HUES48 (cell line): ENCODE results near the gene PDCD1.
"Not testable (repeated sequence)": the region's sequence is repeated elsewhere in the genome, so short reads cannot be mapped to it uniquely, and the experiment has no call there.

Experiments used
- H3K27ac ChIP-seq: one replicate; pipeline ENCODE4 v1.7.0; 2013; ENCODE audit warnings: low read depth, low read length, inconsistent platforms
- H3K27me3 ChIP-seq: 2 replicates; pipeline ENCODE4 v1.6.1; 2013; ENCODE audit warnings: mild to moderate bottlenecking, low read length; ENCODE audit not compliant: control insufficient read depth, insufficient read depth
- H3K36me3 ChIP-seq: 2 replicates; pipeline ENCODE4 v1.6.1; 2013; ENCODE audit warnings: low read length; ENCODE audit not compliant: control insufficient read depth, insufficient read depth
- H3K4me1 ChIP-seq: 2 replicates; pipeline ENCODE4 v1.6.1; 2013; ENCODE audit warnings: mild to moderate bottlenecking, low read length; ENCODE audit not compliant: control insufficient read depth, insufficient read depth
- H3K4me3 ChIP-seq: 2 replicates; pipeline ENCODE4 v1.5.1; 2013; ENCODE audit warnings: mild to moderate bottlenecking, low read depth, low read length
- H3K9ac ChIP-seq: 2 replicates; pipeline ENCODE4 v1.6.1; 2013; ENCODE audit warnings: mild to moderate bottlenecking, low read depth, low read length, moderate library complexity
- H3K9me3 ChIP-seq: 2 replicates; pipeline ENCODE4 v1.6.1; 2013; ENCODE audit warnings: low read length; ENCODE audit not compliant: control insufficient read depth, insufficient read depth

Gene PDCD1

GRCh38 chr2:241804326-241805229, 54.1 kb downstream of the PDCD1 start:
- H3K4me1 ChIP-seq, result peaks cover 11% of the 10 kb centered on the region
- H3K36me3 ChIP-seq, result no peaks in the 10 kb centered on the region
- H3K9ac ChIP-seq, result no peak overlapping the region
- H3K27me3 ChIP-seq, result peaks cover 24% of the 10 kb centered on the region
- H3K27ac ChIP-seq, result no peak overlapping the region
- H3K9me3 ChIP-seq, result no peaks in the 10 kb centered on the region
- H3K4me3 ChIP-seq, result no peak overlapping the region

DNA sequence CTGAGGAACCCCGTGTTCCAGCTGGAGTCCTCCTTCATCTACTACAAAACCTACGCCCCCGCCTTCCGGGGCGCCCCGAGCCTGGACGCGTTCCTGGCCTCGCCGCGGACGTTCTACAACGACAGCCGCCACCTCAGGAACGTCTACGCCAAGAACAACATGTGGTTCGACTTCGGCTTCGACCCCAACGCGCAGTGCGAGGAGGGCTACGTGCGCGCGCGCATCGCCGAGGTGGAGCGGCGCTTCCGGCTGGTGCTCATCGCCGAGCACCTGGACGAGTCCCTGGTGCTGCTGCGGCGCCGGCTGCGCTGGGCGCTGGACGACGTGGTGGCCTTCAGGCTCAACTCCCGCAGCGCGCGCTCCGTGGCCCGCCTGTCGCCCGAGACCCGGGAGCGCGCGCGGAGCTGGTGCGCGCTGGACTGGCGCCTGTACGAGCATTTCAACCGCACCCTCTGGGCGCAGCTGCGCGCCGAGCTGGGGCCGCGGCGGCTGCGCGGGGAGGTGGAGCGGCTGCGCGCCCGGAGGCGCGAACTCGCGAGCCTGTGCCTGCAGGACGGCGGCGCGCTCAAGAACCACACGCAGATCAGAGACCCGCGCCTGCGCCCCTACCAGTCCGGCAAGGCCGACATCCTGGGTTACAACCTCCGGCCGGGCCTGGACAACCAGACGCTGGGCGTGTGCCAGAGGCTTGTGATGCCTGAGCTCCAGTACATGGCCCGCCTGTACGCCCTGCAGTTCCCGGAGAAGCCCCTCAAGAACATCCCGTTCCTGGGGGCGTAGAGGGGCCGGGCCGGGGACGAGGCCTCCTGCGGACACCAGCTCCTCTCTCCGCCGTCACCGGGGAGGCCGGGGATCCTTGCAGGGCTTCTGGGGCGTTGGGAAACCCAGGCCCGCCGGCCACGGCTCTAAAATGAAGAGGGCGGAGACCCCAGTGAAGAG, 55.0 kb downstream of the PDCD1 start:
- H3K9me3 ChIP-seq, result no peaks in the 10 kb centered on the region
- peaks cover 24% of the 10 kb centered on the region for H3K27me3 ChIP-seq
- no peak overlapping the region for H3K9ac ChIP-seq
- no peaks in the 10 kb centered on the region for H3K36me3 ChIP-seq
- peaks cover 11% of the 10 kb centered on the region for H3K4me1 ChIP-seq
- no peak overlapping the region for H3K27ac ChIP-seq
- H3K4me3 ChIP-seq, result peak overlapping the region; percentile 54

DNA sequence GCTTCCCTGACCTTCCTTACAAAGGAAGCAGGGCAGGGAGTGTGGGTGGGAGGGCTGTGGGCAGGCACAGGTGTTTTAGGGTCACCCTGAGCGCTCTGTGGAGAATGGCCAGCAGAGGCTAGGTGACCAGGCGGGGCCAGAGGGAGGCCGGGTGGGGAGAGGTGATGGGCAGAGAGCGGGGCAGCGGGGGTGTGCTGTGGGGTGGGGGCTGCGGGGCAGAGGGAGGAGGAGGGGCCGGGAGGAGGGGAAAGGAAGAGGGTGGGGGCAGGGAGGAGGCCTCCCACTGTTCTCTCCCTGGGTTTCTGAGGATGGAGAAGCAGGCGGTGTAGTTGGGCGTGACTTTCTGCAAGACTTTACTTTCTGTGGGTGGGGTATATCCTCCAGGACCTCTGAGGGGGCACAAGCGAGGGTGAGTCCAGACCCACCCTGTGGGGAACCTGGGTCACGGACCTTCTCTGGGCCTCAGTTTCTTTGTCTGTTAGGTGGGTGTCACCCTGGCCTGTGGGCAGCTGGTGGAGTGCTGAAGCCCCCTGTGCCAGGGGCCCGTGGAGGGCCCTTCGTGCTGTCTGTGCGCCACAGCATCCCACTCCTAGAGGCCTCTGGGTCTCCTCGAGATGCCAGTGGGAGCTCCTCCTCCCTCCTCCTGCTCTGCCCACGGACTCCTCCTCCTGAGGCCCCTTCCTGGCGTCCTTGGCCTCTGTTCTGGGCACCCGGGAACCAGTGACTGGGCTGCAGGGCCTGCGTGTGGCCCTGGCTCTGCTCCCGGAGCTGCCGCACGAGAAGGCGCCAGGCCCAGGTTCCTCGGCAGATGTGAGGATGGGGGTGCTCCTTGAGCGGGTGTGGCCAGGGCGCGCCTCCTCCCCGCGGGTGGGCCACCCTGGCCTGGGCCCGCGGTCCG, 56.0 kb downstream of the PDCD1 start:
- H3K9me3 ChIP-seq, result no peaks in the 10 kb centered on the region
- peaks cover 24% of the 10 kb centered on the region for H3K27me3 ChIP-seq
- no peak overlapping the region for H3K27ac ChIP-seq
- H3K36me3 ChIP-seq, result no peaks in the 10 kb centered on the region
- no peak overlapping the region for H3K9ac ChIP-seq
- no peak overlapping the region; the same call in 1 of the 2 replicates for H3K4me3 ChIP-seq
- peaks cover 11% of the 10 kb centered on the region for H3K4me1 ChIP-seq

DNA sequence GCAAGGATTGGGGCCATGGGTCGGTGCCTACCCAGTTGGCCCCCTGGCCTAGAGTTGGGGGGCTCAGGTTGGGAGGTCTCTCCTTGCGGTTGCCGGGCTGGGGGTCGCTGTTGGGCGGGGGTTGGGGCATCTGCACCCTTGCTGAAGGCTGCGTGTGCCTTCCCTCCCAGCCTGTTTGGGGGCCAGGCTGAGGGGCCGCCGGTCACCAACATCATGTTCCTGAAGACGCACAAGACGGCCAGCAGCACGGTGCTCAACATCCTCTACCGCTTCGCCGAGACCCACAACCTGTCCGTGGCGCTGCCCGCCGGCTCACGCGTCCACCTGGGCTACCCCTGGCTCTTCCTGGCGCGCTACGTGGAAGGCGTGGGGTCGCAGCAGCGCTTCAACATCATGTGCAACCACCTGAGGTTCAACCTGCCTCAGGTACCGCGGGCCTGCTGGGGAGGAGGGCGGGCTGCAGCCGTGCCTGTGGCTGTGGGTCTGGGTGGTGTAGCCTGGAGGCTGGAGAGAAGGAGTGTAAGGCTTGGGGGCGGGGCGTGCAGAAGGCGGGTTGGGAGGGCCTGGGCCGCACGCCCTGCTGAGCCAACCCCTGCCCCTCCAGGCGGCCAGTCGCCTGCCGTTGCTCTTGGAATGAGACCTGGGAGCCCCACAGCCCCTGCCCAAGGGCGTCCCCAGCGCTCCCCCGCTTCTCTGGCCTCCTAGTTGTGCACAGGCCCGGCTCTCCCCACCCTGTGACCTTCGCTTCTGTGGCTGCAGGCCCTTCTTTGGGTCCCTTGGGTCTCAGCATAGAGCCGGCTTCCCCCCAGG, 56.9 kb downstream of the PDCD1 start:
- no peak overlapping the region for H3K9ac ChIP-seq
- H3K4me3 ChIP-seq, result no peak overlapping the region

DNA sequence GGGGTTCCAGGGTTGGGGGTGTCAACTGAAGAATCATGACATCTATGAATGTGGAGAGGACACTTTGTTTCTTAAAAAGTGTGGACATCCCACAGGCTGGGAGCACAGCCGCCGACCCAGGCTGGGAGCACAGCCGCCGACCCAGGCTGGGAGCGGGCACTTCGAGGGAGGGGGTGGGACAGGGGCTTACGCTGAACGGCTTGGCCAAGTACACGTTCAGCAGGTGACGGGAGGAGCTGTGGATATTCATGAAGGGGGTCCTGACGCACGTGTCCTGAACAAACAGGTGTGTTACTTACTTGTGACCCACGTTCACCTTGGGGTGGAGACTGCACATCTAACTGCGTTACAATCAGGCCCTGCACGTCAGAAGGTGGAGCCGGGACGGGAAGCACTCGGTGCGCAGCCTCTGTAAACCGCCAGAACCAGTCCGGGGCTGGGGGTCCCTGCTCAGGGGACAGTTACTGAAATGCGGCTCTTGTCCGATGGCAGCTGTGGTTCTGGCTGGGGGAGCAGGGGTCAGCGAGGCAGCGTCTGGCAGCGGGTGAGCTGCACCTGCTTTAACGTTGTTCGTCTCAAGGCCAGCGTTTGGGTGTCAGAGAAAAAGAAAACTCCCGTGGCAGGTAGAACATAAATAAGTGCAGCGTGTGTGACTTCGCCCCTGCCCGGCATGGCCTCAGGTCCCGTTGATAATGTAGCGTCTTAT, 58.3 kb downstream of the PDCD1 start:
- H3K27ac ChIP-seq, H3K9ac ChIP-seq, H3K9me3 ChIP-seq, H3K36me3 ChIP-seq, H3K4me3 ChIP-seq: not testable (repeated sequence)
- Histone ChIP-seq H3K4me1 (peaks cover 11% of the 10 kb centered on the region), H3K27me3 (peaks cover 24% of the 10 kb centered on the region)

More for the DNA sequence above, 56.9 kb downstream of the PDCD1 start:
- H3K36me3 ChIP-seq, result no peaks in the 10 kb centered on the region
- no peak overlapping the region for H3K27ac ChIP-seq
- peaks cover 11% of the 10 kb centered on the region for H3K4me1 ChIP-seq
- H3K9me3 ChIP-seq, result no peaks in the 10 kb centered on the region
- H3K27me3 ChIP-seq, result peaks cover 24% of the 10 kb centered on the region
